ENCODE data around the gene ANKRD27. TPM values are rescaled to one million over a fixed set of nuclear protein-coding genes. Genes with fewer than 3 reads are reported as not detected.

ANKRD27 gene
- total RNA-seq, 4 donors from 2014 or later, result 1.8 to 36.2 (median 22.7) TPM

DNA sequence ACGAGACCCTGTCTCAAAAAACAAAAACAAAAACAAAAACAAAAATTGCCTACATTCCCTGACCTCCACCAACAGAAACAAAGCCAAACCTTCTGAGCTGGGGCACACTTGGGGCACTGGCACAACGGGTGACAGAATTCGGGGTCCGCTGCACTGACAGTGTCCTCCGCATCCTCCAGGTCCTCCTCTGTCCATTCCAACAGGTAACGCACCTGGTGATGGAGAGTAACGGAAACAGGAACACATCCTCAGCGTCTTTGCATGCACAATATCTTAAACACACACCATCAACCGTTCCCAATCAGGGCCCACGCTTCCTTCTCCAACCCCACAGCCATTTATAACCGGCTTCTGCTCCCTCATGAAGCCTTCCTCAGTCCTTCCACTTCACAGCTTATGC, 59.4 kb downstream of the ANKRD27 start:
- no peak overlapping the region for H3K27ac ChIP-seq
- H3K9me3 ChIP-seq, result no peaks in the 10 kb centered on the region
- H3K27me3 ChIP-seq, result no peaks in the 10 kb centered on the region
- DNase-seq, result no peak
- no peaks in the 10 kb centered on the region for H3K4me1 ChIP-seq
- no peak overlapping the region for H3K4me3 ChIP-seq
- no peaks in the 10 kb centered on the region for H3K36me3 ChIP-seq
- intact Hi-C loops (cut with DNase I; ENCODE audit: low total_unique reads), result no loop called here
- no peak for TF ChIP-seq POLR2A (IDR thresholded peaks at IDR 0.05)
- TF ChIP-seq, protein P1, sequence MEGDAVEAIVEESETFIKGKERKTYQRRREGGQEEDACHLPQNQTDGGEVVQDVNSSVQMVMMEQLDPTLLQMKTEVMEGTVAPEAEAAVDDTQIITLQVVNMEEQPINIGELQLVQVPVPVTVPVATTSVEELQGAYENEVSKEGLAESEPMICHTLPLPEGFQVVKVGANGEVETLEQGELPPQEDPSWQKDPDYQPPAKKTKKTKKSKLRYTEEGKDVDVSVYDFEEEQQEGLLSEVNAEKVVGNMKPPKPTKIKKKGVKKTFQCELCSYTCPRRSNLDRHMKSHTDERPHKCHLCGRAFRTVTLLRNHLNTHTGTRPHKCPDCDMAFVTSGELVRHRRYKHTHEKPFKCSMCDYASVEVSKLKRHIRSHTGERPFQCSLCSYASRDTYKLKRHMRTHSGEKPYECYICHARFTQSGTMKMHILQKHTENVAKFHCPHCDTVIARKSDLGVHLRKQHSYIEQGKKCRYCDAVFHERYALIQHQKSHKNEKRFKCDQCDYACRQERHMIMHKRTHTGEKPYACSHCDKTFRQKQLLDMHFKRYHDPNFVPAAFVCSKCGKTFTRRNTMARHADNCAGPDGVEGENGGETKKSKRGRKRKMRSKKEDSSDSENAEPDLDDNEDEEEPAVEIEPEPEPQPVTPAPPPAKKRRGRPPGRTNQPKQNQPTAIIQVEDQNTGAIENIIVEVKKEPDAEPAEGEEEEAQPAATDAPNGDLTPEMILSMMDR (IDR thresholded peaks at IDR 0.05), result no peak

DNA sequence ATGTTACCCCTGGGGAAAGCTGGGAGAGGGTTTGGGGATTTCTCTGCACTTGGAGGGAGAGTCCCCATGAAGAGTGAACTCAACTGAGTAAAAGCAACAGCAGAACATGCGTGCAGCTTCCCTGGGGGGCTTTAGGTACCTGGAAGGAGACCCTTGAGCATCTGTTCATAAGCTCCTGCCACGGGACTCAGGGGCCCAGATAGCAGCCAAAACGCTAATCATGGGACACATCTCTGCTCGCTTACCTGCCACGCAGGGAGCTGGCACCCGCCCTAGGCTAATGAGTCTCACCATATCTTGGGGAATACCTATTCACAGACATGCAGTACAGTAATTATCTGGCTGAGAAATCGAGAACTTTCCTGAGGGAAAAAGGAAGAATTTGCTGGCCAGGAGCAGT, 60.1 kb downstream of the ANKRD27 start:
- Histone ChIP-seq H3K27ac (no peak overlapping the region), H3K27me3 (no peaks in the 10 kb centered on the region), H3K4me1 (no peaks in the 10 kb centered on the region), H3K9me3 (no peaks in the 10 kb centered on the region), H3K36me3 (no peaks in the 10 kb centered on the region), H3K4me3 (no peak overlapping the region)
- DNase-seq, result no peak
- TF ChIP-seq, protein P1 (IDR thresholded peaks at IDR 0.05), result no peak
- no peak for TF ChIP-seq POLR2A (IDR thresholded peaks at IDR 0.05)
- intact Hi-C loops (cut with DNase I; ENCODE audit: low total_unique reads), result no loop called here

DNA sequence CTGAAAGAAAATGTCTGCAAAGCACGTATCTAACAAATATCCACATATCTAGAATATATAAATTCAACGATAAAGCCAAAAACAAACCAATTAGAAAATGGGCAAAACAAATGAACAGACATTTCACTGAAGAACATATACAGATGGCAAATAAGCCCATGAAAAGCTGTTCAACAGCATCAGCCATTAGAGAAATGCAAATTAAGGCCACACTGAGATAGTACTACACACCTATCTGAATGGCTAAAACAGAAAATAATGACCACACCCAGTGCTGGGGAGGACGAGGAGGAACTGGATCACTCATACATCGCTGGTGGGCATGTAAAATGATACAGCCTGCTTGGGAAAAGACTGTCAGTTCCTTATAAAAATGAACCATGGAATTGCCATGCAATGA, 62.0 kb downstream of the ANKRD27 start:
- intact Hi-C loops (cut with DNase I; ENCODE audit: low total_unique reads), result no loop called here
- H3K27me3 ChIP-seq, result no peaks in the 10 kb centered on the region
- H3K36me3 ChIP-seq, result no peaks in the 10 kb centered on the region
- H3K9me3 ChIP-seq, result no peaks in the 10 kb centered on the region
- no peak for DNase-seq
- H3K4me3 ChIP-seq, result no peak overlapping the region
- no peak overlapping the region for H3K27ac ChIP-seq
- TF ChIP-seq POLR2A (IDR thresholded peaks at IDR 0.05), result no peak
- TF ChIP-seq, protein P1 (IDR thresholded peaks at IDR 0.05), result no peak
- H3K4me1 ChIP-seq, result no peaks in the 10 kb centered on the region

DNA sequence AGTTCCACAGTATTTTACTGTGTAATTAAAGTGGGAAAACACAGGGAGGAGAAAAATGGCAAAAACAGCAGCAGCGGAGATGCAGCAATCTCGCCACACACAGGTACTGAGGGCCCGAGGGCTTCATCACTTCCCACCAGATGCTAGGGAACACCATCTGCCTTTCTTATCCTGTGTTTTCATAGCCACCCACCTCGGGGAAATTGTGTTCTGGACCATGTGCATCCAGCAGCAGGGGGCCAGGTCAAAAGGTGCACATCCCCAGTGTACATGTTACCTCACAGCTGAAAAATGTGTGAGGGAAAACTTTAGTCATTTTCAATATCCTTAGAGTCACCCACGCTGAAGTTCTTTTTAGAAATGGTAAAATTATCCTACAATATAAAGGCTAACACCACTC, 63.8 kb downstream of the ANKRD27 start:
- Histone ChIP-seq H3K27ac (no peak overlapping the region), H3K4me3 (no peak overlapping the region), H3K27me3 (no peaks in the 10 kb centered on the region), H3K4me1 (no peaks in the 10 kb centered on the region), H3K36me3 (no peaks in the 10 kb centered on the region), H3K9me3 (no peaks in the 10 kb centered on the region)
- DNase-seq, result no peak
- intact Hi-C loops (cut with DNase I; ENCODE audit: low total_unique reads), result no loop called here
- TF ChIP-seq, protein P1 (IDR thresholded peaks at IDR 0.05), result no peak
- TF ChIP-seq POLR2A (IDR thresholded peaks at IDR 0.05), result no peak

DNA sequence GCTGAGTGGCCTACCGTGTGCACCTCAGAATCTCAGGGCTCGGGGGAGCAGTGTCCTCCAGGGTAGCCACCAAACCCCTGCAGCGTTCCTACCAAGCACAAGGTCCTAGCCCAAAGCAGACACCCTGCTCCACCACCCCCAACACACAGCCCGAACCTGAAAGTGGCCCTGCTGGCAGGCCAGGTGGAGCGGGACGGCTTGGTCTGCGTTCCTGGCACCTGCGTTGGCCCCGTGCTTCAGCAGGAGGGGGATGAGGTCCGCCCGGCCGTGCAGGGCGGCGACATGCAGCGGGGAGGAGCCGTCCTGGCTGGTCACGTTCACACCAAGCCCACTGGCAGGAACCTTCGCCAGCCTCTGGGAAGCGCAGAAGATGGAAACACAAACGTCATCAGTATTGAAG, 67.5 kb downstream of the ANKRD27 start:
- TF ChIP-seq, protein P1 (IDR thresholded peaks at IDR 0.05), result no peak
- H3K9me3 ChIP-seq, result no peaks in the 10 kb centered on the region
- H3K4me3 ChIP-seq, result no peak overlapping the region
- DNase-seq, result no peak
- H3K4me1 ChIP-seq, result no peaks in the 10 kb centered on the region
- H3K27me3 ChIP-seq, result no peaks in the 10 kb centered on the region
- intact Hi-C loops (cut with DNase I; ENCODE audit: low total_unique reads), result no loop called here
- H3K27ac ChIP-seq, result no peak overlapping the region
- no peaks in the 10 kb centered on the region for H3K36me3 ChIP-seq
